C4-2B (cell line): Measurements from ENCODE around the gene CALHM3.
A peak's percentile ranks its signal among the peaks of the same experiment; 100 is the strongest.

Experiments
- ZFX ChIP-seq: fragments of 450-650 bp; IDR thresholded peaks from 2 replicates; pipeline ENCODE4 v1.6.1; 2017
- TF ChIP-seq, protein P1 (sequence below): fragments of 450-650 bp; conservative IDR thresholded peaks from 2 replicates; pipeline ENCODE4 v1.5.1; 2017; ENCODE audit warnings: mild to moderate bottlenecking

DNA sequence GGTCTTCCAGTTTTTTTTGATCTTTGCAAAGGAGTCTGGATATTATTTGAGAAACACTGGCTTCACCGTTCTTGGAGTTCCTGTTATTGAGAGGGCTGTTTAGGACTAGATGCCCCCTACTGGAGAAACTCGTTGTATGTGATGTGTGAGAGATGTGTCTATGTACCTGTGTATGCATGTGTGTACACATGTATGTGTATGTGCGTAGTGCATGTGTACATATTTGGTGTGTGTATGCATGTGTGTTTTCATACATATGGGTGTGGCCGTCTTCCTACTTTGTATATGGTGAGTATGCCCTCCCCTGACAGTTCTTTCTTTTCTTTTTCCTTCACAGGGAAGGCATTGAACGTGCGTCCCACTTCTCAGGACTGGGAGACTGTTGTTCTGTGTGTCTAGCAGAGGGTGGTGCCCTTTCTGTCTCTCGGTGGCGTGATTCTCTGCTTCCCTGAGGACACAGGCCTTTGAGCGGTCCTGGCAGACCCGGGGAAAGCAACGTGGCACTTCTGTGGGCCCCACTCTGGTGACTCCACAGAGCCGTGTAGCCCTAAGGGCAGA is 3.0 kb upstream of the CALHM3 start:
- TF ChIP-seq ZFX, result no peak
- TF ChIP-seq, protein P1, sequence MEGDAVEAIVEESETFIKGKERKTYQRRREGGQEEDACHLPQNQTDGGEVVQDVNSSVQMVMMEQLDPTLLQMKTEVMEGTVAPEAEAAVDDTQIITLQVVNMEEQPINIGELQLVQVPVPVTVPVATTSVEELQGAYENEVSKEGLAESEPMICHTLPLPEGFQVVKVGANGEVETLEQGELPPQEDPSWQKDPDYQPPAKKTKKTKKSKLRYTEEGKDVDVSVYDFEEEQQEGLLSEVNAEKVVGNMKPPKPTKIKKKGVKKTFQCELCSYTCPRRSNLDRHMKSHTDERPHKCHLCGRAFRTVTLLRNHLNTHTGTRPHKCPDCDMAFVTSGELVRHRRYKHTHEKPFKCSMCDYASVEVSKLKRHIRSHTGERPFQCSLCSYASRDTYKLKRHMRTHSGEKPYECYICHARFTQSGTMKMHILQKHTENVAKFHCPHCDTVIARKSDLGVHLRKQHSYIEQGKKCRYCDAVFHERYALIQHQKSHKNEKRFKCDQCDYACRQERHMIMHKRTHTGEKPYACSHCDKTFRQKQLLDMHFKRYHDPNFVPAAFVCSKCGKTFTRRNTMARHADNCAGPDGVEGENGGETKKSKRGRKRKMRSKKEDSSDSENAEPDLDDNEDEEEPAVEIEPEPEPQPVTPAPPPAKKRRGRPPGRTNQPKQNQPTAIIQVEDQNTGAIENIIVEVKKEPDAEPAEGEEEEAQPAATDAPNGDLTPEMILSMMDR, result peak; percentile 83
